Stimulated activated CD8-positive, alpha-beta memory T cell treated with anti-CD3 and anti-CD28 coated beads, Interleukin-2, amount 100 ng/mL, for 48 hours (primary cell): ENCODE results near the gene CCDC15.

Experiments
- DNase-seq, 2 donors: peaks; one replicate each; pipeline ENCODE4 v3.0.0-alpha.2; 2020; ENCODE audit warnings: low read depth in 2 of 2

CCDC15 gene

GRCh38 chr11:125064070-125064469, 110.1 kb downstream of the CCDC15 start:
- no peak for DNase-seq

GRCh38 chr11:125068368-125068767, 114.4 kb downstream of the CCDC15 start:
- no peak for DNase-seq

- no peak for DNase-seq
These were observed 115.0 kb downstream of the CCDC15 start for GRCh38 chr11:125069008-125069407.

- DNase-seq, result no peak
These were observed 115.8 kb downstream of the CCDC15 start for GRCh38 chr11:125069796-125070195.

GRCh38 chr11:125070699-125071254, 116.8 kb downstream of the CCDC15 start:
- DNase-seq, result no peak

GRCh38 chr11:125071435-125071834, 117.4 kb downstream of the CCDC15 start:
- no peak for DNase-seq

- no peak for DNase-seq
These were observed 117.8 kb downstream of the CCDC15 start for GRCh38 chr11:125071846-125072217.

- DNase-seq, result no peak
These were observed 118.4 kb downstream of the CCDC15 start for GRCh38 chr11:125072218-125072960.

- no peak for DNase-seq
These were observed 119.1 kb downstream of the CCDC15 start for GRCh38 chr11:125072961-125073590.

- no peak for DNase-seq
These were observed 119.8 kb downstream of the CCDC15 start for GRCh38 chr11:125073616-125074483.

- DNase-seq, result no peak
These were observed 120.7 kb downstream of the CCDC15 start for GRCh38 chr11:125074511-125075241.

- no peak for DNase-seq
These were observed 121.2 kb downstream of the CCDC15 start for GRCh38 chr11:125075242-125075625.

- DNase-seq, result no peak
These were observed 121.9 kb downstream of the CCDC15 start for GRCh38 chr11:125075900-125076317.

GRCh38 chr11:125076378-125076945, 122.5 kb downstream of the CCDC15 start:
- DNase-seq, result no peak

- no peak for DNase-seq
These were observed 124.0 kb downstream of the CCDC15 start for GRCh38 chr11:125078016-125078415.

- no peak for DNase-seq
These were observed 124.6 kb downstream of the CCDC15 start for GRCh38 chr11:125078516-125079140.

GRCh38 chr11:125079151-125079877, 125.3 kb downstream of the CCDC15 start:
- DNase-seq, result no peak

- no peak for DNase-seq
These were observed 126.0 kb downstream of the CCDC15 start for GRCh38 chr11:125079878-125080530.

- no peak for DNase-seq
These were observed 126.5 kb downstream of the CCDC15 start for GRCh38 chr11:125080531-125080911.
